Esophagus squamous epithelium (tissue), 5 donors: ENCODE measurements around the gene TMEM30B. TPM values are rescaled to one million over a fixed set of nuclear protein-coding genes. Genes with fewer than 3 reads are reported as not detected.
A peak's percentile ranks its signal among the peaks of the same experiment; 100 is the strongest.

ENCODE experiments used
- DNase-seq: peaks from one replicate; lab custom pipeline; 2025; lab: John Stamatoyannopoulos, UW
- H3K27ac ChIP-seq, 4 donors: fragments of 200-600 bp; sonication (generic); one replicate each; pipeline ENCODE4 v1.5.1; 2016 to 2019; ENCODE audit warnings: mild to moderate bottlenecking in 1 of 4
- H3K27me3 ChIP-seq, 4 donors: fragments of 200-600 bp; sonication (generic); 1 replicate in 3 of 4; 2 replicates in 1 of 4; pipeline versions ENCODE4 v1.5.1 to v1.6.0; 2017 to 2021; ENCODE audit warnings: antibody characterized with exemption in 1 of 4
- H3K36me3 ChIP-seq, 3 donors: fragments of 200-600 bp; sonication (generic); one replicate each; pipeline ENCODE4 v1.5.1; 2016 to 2019
- H3K4me1 ChIP-seq, 3 donors: fragments of 200-600 bp; sonication (generic); one replicate each; pipeline ENCODE4 v1.5.1; 2017 to 2019
- H3K4me3 ChIP-seq, 4 donors: fragments of 200-600 bp; sonication (generic); 1 replicate in 3 of 4; 2 replicates in 1 of 4; pipeline ENCODE4 v1.5.1; 2016 to 2019; ENCODE audit warnings: mild to moderate bottlenecking in 2 of 4, moderate library complexity in 1 of 4
- H3K9me3 ChIP-seq, 3 donors: fragments of 200-600 bp; sonication (generic); one replicate each; pipeline ENCODE4 v1.5.1; 2016 to 2019
- CTCF ChIP-seq, 6 experiments: fragments of 450-650 bp in 4 of 6; fragments of 200-600 bp in 2 of 6; sonication (generic) in 2 of 6; IDR thresholded peaks; one replicate each; pipeline ENCODE4 v1.5.1; 2016 to 2019; ENCODE audit warnings: antibody characterized with exemption in 6 of 6, mild to moderate bottlenecking in 4 of 6, moderate library complexity in 4 of 6
- POLR2A ChIP-seq, 4 donors: fragments of 450-650 bp; IDR thresholded peaks; one replicate each; pipeline ENCODE4 v1.6.1; 2017; ENCODE audit warnings: antibody characterized with exemption in 4 of 4, mild to moderate bottlenecking in 4 of 4, moderate library complexity in 3 of 4
- WGBS, 2 donors: methylation state at CpG; one replicate each; pipeline ENCODE4 v1.1.5; 2018; 5-methylcytosine and 5-hydroxymethylcytosine counted together
- intact Hi-C: fragments of 100-400 bp; cut with DNase I; formaldehyde crosslinking; loops from one replicate; pipeline ENCODE4 v1.15.0; 2022
- total RNA-seq, 4 donors: library from RNA; depleted of rRNA; stranded (reverse); fragments of >200 nt; gene quantifications; one replicate each; pipeline ENCODE4 v1.1.0, GENCODE V29; 2016
- donor health status: DM: yes; HTN: yes; CAD: no.

TMEM30B gene
- total RNA-seq, 4 donors from 2014 or later: 18.5 to 35.9 (median 26.3) TPM

GRCh38 chr14:61284001-61284400 is 2.9 kb upstream of the TMEM30B start:
- Histone ChIP-seq H3K27ac (no peak overlapping the region), H3K9me3 (no peaks in the 10 kb centered on the region), H3K4me3 (no peak overlapping the region), H3K27me3 (peaks cover 0 to 23% (median 0%) of the 10 kb centered on the region in 4 donors), H3K36me3 (no peaks in the 10 kb centered on the region), H3K4me1 (peaks cover 0 to 51% (median 6%) of the 10 kb centered on the region in 3 donors)
- DNase-seq: no peak
- TF ChIP-seq CTCF (IDR thresholded peaks at IDR 0.05): no peak
- TF ChIP-seq POLR2A (IDR thresholded peaks at IDR 0.05): no peak
- intact Hi-C loops: no loop called here
- 74 to 93% methylated on average over 3 of the region's 3 CpGs for WGBS, 2 donors

- Histone ChIP-seq H3K27ac (no peak overlapping the region), H3K4me1 (peaks cover 0 to 63% (median 6%) of the 10 kb centered on the region in 3 donors), H3K9me3 (no peaks in the 10 kb centered on the region), H3K4me3 (no peak overlapping the region), H3K36me3 (no peaks in the 10 kb centered on the region), H3K27me3 (peaks cover 0 to 23% (median 0%) of the 10 kb centered on the region in 4 donors)
- TF ChIP-seq POLR2A (IDR thresholded peaks at IDR 0.05) (no peak), CTCF (IDR thresholded peaks at IDR 0.05) (no peak)
- no peak for DNase-seq
- intact Hi-C loops: no loop called here
- WGBS, 2 donors: 55 to 64% methylated on average over 2 of the region's 2 CpGs
Observed at GRCh38 chr14:61282746-61283145, 1.6 kb upstream of the TMEM30B start.

GRCh38 chr14:61281948-61282275 is 774 bp upstream of the TMEM30B start:
- Histone ChIP-seq H3K4me1 (peaks cover 0 to 65% (median 6%) of the 10 kb centered on the region in 3 donors), H3K36me3 (no peaks in the 10 kb centered on the region), H3K4me3 (peak overlapping the region; percentile 57 to 79 (median 72)), H3K27ac (peak overlapping the region in 3 of 4 donors; percentile 92 to 98 (median 98)), H3K9me3 (no peaks in the 10 kb centered on the region), H3K27me3 (peaks cover 0 to 23% (median 0%) of the 10 kb centered on the region in 4 donors)
- no peak for DNase-seq
- 25 to 32% methylated on average over 1 of the region's 1 CpG for WGBS, 2 donors
- TF ChIP-seq CTCF (IDR thresholded peaks at IDR 0.05) (no peak), POLR2A (IDR thresholded peaks at IDR 0.05) (no peak)
- intact Hi-C loops: no loop called here

- intact Hi-C loops: no loop called here
- TF ChIP-seq CTCF (IDR thresholded peaks at IDR 0.05) (peak; percentile 30 to 64 (median 44)), POLR2A (IDR thresholded peaks at IDR 0.05) (no peak)
- Histone ChIP-seq H3K27ac (peak overlapping the region; percentile 92 to 98 (median 95)), H3K36me3 (no peaks in the 10 kb centered on the region), H3K4me3 (peak overlapping the region; percentile 57 to 79 (median 72)), H3K9me3 (no peaks in the 10 kb centered on the region), H3K4me1 (peaks cover 0 to 52% (median 6%) of the 10 kb centered on the region in 3 donors), H3K27me3 (peaks cover 0 to 23% (median 0%) of the 10 kb centered on the region in 4 donors)
- DNase-seq: no peak
- 0 to 14% methylated on average over 2 to 23 of the region's 81 CpGs for WGBS, 2 donors
Observed at GRCh38 chr14:61280526-61281185, 482 bp downstream of the TMEM30B start.

- WGBS, 2 donors: 19 to 28% methylated on average over 7 to 15 of the region's 47 CpGs
- no peak for DNase-seq
- no peaks in the 10 kb centered on the region for H3K36me3 ChIP-seq
- peaks cover 0 to 23% (median 0%) of the 10 kb centered on the region in 4 donors for H3K27me3 ChIP-seq
- TF ChIP-seq POLR2A (IDR thresholded peaks at IDR 0.05): no peak
- TF ChIP-seq CTCF (IDR thresholded peaks at IDR 0.05): no peak
- intact Hi-C loops: no loop called here
- H3K27ac ChIP-seq: peak overlapping the region; percentile 92 to 98 (median 95)
- peaks cover 0 to 51% (median 6%) of the 10 kb centered on the region in 3 donors for H3K4me1 ChIP-seq
- no peaks in the 10 kb centered on the region for H3K9me3 ChIP-seq
- peak overlapping the region; percentile 57 to 79 (median 72) for H3K4me3 ChIP-seq
Observed at GRCh38 chr14:61280092-61280525, 1.0 kb downstream of the TMEM30B start.
